Umbilical cord (tissue), 2 donors: ENCODE results near the gene DYSF. TPM values are rescaled to one million over a fixed set of nuclear protein-coding genes. Genes with fewer than 3 reads are reported as not detected.
"Not testable (repeated sequence)": the region's sequence is repeated elsewhere in the genome, so short reads cannot be mapped to it uniquely, and the experiment has no call there.

Experiments used
- DNase-seq: peaks from one replicate; pipeline ENCODE4 v3.0.0-alpha.2; 2015; ENCODE audit warnings: low spot score
- total RNA-seq: library from RNA; depleted of rRNA; stranded (reverse); fragments of >200 nt; gene quantifications from one replicate; pipeline ENCODE4 v1.2.3, GENCODE V29; 2014; ENCODE audit warnings: low replicate concordance; ENCODE audit not compliant: insufficient read depth

The DYSF gene
- total RNA-seq, 1 donor from 2014 or later, result 2.9 TPM

GRCh38 chr2:71643674-71644357, 190.5 kb downstream of the DYSF start:
- peak; percentile 39 for DNase-seq

DNA sequence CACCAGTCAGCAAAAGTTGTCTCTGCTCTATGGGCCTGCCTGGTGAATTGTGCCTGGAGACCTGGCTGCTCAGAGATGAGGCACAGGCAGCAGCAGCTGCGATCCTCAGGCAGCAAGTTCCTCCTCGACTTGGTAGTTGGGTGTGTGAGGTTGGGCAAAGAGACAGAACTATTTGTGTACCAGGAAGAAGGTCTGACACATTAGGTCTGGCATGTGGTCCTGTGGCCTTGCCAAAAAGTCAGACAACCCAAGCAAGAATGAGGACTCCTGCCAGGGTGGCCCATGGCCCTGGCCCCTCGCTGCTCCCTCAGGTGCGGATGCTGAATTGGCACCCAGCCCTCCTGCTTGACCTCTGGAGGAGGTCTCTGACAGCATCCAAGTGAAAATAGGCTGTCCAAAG, 192.7 kb downstream of the DYSF start:
- DNase-seq, result no peak

GRCh38 chr2:71647356-71647755, 194.0 kb downstream of the DYSF start:
- no peak for DNase-seq

DNA sequence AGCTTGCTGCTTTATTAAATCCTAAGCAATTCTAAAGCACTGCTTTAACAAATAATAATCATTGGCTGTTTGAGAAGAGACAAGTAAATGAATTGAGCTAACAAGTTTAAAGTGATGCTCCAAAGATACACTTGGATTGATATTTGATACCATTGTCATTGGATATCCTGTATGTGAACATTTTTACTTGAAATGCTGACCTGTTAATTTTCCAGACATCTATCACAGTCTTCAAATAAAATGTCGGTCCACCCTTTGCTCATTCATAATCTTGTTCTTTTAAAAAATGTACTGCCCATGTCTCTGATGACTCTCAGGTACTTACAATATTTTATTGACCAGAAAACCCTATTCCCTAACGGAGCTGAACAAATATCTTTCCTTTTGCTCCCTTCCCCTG, 202.1 kb downstream of the DYSF start:
- no peak for DNase-seq

DNA sequence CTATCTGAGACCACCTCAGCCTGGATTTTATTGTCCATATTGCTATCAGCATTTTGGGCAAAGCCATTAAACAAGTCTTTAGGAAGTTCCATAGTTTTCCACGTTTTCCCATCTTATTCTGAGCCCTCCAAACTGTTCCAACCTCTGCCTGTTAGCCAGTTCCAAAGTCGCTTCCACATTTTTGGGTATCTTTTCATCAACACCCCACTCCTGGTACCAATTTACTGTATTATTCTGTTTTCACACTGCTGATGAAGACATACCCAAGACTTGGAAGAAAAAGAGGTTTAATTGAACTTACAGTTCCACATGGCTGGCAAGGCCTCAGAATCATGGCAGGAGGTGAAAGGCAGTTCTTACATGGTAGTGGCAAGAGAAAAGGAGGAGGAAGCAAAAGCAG, 204.9 kb downstream of the DYSF start:
- DNase-seq, result not testable (repeated sequence)

- no peak for DNase-seq
These were observed 205.4 kb downstream of the DYSF start for GRCh38 chr2:71658771-71659170.

GRCh38 chr2:71659868-71660518, 206.6 kb downstream of the DYSF start:
- DNase-seq, result no peak

- no peak for DNase-seq
These were observed 208.4 kb downstream of the DYSF start for GRCh38 chr2:71661782-71662181.

DNA sequence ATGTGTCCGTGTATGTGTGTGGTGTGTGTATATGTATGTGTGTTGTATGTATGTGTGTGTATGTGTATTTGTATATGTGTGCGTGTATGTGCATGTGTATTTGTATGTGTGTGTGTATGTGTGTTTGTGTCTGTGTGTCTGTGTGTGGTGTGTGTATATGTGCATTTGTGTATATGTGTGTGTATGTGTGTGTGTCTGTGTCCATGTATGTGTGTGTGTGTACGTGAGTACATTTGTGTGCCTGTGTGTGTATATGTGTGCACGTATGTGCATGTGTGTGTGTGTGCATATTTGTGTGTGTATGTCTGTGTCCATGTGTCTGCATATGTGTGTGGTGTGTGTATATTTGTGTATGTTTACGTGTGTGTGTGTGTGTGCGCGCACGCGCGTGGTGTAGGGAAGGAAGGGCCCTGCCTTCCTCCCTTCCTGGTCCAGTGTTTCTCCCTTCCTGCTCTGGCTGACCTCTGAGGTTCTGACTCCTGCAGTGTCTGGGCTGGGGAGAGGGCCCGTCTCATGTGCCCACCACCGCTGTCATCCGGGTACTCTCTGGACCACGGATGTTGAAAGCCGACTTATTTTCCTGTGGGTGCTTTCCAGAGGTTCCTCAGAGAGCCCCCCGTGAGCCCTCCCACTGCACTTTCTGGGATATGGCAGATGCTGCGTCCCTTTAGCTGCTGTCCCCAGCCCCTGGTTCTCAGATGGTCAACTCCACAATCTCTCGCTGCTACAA, 209.5 kb downstream of the DYSF start:
- no peak for DNase-seq

GRCh38 chr2:71664161-71664560, 210.8 kb downstream of the DYSF start:
- DNase-seq, result no peak

GRCh38 chr2:71665168-71666093, 212.1 kb downstream of the DYSF start:
- DNase-seq, result no peak

DNA sequence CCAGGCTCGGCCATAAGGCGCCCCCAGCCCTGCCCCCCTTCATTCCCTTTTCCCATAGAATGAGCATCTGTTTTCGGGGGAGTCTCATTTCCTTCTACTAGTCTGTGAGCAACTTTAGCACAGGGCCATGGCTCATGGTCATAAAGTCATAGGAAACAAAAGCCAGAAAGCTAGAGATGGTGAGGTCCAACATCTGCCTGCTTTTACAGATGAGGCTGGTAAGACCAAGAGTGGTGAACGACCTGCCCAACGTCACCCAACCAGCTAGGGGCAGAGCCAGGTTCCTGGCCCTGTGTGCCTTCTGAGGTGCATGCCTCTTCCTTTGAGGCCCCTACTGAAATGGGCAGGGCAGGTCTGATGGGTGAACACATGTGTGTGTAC, 212.7 kb downstream of the DYSF start:
- DNase-seq, result no peak

DNA sequence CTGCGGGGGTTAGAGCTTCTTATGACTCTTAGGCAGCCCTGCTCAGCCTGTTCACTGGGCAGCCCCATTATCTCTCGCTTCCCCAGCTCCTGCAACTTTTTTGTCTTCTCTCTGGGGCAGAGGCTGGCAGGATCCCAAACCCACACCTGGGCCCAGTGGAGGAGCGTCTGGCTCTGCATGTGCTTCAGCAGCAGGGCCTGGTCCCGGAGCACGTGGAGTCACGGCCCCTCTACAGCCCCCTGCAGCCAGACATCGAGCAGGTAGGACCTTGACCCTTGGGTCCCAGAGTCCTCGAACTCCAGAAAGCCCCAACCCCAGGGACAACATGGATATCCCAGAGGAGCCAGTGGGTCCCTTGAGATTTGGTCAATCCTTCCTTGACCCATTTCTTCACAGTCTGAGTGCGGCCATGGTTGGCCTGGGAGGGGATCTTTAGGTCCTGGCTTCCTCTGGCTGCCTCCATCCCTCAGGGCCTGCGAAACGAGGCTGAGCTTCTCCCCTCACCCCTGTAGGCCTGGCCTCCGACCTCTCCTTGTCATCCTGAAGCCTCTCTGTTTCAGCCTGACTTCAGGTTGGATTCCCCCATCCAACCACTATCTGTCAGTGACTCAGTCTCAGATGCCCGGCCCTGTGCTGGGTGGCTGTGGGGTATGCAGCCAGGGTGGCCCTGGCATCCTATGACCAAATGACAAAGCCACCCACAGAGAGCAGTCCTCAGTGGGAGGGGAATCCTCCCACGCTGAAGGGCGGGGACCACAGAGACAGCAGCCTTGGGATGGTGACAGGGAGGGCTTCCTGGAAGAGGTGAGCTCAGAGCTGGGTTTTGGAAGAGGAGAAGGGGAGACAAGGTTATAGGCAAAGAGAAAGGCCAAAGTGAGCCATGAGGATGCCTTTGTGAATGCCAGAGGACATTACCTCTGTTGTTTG, 214.2 kb downstream of the DYSF start:
- no peak for DNase-seq

DNA sequence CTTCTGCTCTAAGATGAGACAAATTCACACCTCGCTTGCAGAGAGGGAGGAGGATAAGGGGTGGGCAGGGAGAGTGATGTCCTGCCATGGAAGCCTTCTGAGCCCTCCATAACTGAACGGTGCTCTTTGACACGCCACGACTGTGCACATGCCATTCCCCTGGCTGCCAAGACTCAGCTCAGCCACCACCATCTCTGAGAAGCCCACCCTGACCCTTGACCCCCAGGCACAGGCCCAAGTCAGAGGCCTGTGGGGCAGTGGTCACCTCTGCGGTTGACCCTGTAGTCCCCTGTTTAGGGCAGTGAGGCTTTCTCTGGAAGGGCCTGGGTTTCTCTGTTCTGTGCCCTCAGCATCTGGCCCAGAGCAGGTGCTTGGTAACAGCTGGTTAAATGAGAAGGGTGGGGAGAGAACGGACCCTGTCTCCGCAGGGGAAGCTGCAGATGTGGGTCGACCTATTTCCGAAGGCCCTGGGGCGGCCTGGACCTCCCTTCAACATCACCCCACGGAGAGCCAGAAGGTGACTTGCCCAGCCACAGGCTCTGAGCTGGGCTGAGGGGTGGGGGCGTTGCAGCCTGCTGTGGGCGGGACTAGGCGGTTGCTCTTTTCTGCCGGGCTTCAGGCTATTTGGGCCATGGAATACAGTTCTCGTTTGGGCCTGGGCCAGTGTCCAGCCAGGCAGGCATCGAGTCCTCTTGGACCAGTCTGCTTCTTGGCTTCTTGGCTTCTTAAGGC, 215.1 kb downstream of the DYSF start:
- no peak for DNase-seq

DNA sequence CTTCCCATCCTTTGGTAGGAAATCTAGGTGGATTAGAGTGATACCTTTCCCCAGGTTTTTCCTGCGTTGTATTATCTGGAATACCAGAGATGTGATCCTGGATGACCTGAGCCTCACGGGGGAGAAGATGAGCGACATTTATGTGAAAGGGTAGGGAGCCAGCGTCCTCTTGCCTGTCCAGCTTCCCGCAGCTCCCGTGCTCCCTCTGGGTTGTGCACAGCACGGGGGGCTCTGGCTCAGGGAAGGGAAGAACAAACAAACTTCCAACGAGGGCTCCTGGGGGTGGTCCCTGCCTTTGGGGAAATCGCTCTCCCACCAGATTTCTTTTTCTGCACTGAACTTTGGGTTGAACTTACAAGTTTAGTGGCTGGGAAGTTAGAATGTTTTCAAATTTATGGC, 215.7 kb downstream of the DYSF start:
- DNase-seq, result no peak

DNA sequence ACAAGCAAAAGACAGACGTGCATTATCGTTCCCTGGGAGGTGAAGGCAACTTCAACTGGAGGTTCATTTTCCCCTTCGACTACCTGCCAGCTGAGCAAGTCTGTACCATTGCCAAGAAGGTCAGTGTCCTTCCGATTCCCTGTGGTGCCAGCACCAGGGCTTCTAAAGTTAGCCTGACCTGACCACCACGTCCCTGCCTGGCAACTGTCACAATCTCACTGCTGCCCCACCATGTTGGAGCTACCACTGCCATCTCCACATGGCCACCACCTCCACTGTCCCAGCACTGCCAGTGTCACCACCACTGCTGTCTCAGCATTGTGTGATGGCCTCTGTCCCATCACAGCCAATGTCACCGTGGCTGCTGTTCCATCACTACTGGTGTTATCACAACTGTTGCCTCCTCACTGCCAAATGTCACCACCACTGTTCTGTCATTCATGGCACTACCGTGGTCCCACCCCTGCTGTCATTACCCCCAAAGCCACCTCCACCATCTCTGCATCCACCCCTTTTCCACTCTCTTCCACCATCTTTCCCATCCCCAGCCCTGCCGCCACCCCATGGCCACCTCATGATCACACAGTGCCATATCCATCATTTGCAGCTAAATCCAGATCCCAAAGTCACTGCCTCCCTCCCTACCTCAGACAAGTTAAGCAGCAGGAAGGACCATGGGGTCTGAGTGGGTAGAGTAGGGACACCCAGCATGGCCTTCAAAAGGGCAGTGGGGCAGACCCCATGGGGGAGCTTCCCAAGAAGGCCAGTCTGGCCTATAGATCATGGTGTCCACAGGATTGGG, 216.5 kb downstream of the DYSF start:
- DNase-seq, result no peak

DNA sequence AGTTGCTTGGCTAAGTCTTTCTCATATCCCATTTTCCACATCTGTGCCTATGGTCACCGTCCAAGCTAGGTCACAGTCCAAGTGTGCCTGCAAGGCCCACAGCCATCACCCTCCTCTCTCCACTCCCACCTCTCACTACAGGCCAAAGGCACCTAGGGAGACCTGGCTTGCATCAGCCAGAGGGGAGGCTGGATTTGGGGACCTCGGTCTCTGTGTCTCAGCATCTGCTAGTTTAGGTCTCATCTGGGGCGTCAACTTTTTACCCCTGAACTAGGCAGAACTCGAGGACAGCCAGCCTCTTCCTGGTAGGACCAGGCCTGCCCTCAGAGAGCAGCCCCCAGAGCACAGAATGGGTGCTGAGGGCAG, 217.1 kb downstream of the DYSF start:
- no peak for DNase-seq

- DNase-seq, result no peak
These were observed 218.0 kb downstream of the DYSF start for GRCh38 chr2:71671203-71671854.
